Peyer's patch (tissue), 4 donors: Measurements from ENCODE around the gene MRPL4. TPM values are rescaled to one million over a fixed set of nuclear protein-coding genes. Genes with fewer than 3 reads are reported as not detected.
"Not testable (repeated sequence)": the region's sequence is repeated elsewhere in the genome, so short reads cannot be mapped to it uniquely, and the experiment has no call there.

ENCODE experiments used
- DNase-seq, 3 donors: peaks; one replicate each; pipeline ENCODE4 v3.0.0-alpha.2; 2017 to 2019
- H3K27ac ChIP-seq, 4 donors: fragments of 200-600 bp; sonication (generic); one replicate each; pipeline ENCODE4 v1.5.1; 2016 to 2019
- H3K27me3 ChIP-seq, 2 donors: fragments of 200-600 bp; sonication (generic); one replicate each; pipeline ENCODE4 v1.5.1; 2019
- H3K36me3 ChIP-seq, 3 donors: fragments of 200-600 bp; sonication (generic); one replicate each; pipeline ENCODE4 v1.5.1; 2016 to 2019
- H3K4me1 ChIP-seq, 4 donors: fragments of 200-600 bp; sonication (generic); one replicate each; pipeline ENCODE4 v1.5.1; 2016 to 2019
- H3K4me3 ChIP-seq, 4 donors: fragments of 200-600 bp; sonication (generic); 1 replicate in 3 of 4; 2 replicates in 1 of 4; pipeline ENCODE4 v1.5.1; 2016 to 2019; ENCODE audit warnings: mild to moderate bottlenecking in 1 of 4
- H3K9me3 ChIP-seq, 4 donors: fragments of 200-600 bp; sonication (generic); one replicate each; pipeline ENCODE4 v1.5.1; 2016 to 2019; ENCODE audit warnings: mild to moderate bottlenecking in 1 of 4
- CTCF ChIP-seq, 6 experiments: fragments of 450-650 bp in 4 of 6; fragments of 200-600 bp in 2 of 6; sonication (generic) in 1 of 6; IDR thresholded peaks; one replicate each; pipeline ENCODE4 v1.5.1; 2017 to 2019; ENCODE audit warnings: antibody characterized with exemption in 6 of 6, mild to moderate bottlenecking in 3 of 6, moderate library complexity in 1 of 6
- POLR2A ChIP-seq, 2 donors: fragments of 450-650 bp; IDR thresholded peaks; one replicate each; pipeline ENCODE4 v1.5.1; 2017; ENCODE audit warnings: antibody characterized with exemption in 2 of 2, mild to moderate bottlenecking in 2 of 2, moderate library complexity in 2 of 2
- total RNA-seq, 4 donors: library from RNA; depleted of rRNA; stranded (reverse); fragments of >200 nt; gene quantifications; one replicate each; pipeline ENCODE4 v1.1.0, GENCODE V29; 2016

Gene MRPL4
- total RNA-seq, 4 donors from 2014 or later = 43.8 to 49.6 (median 45.3) TPM

DNA sequence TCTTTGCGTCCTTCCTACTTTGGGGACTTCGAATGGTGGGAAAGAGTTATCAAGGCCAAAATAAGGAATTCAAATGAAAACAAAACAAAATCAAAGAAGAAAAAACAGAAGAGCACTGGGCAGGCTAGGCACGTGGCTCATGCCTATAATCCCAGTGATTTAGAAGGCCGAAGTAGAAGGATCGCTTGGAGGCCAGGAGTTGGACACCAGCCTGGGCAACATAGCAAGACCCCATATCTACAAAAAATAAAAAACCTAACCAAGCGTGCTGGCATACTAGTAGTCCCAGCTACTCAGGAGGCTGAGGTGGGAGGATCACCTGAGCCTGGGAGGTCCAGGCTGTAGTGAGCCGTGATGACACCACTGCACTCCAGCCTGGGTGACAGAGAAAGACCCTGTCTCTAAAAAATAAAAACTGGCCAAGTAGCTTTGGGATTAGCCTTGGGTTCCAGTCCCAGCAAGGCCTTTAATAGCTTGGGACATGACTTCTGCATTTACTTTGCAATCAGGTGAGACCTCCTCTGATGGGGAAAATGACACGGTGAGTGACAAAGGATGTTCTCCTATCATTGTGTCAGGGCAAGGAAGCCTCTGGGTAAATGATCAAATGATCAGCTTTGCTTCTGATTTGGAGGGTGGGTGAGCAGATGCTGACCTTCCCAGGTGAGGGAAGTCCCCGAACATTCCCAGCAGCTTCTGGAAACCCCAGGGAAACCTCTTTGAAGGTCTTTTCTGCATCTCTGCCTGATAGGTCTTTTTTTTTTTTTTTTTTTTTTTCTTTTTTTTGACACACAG lies 26.0 kb downstream of the MRPL4 start:
- no peak overlapping the region for H3K4me3 ChIP-seq
- no peaks in the 10 kb centered on the region for H3K27me3 ChIP-seq
- DNase-seq = no peak
- no peaks in the 10 kb centered on the region for H3K36me3 ChIP-seq
- TF ChIP-seq POLR2A (IDR thresholded peaks at IDR 0.05) (no peak), CTCF (IDR thresholded peaks at IDR 0.05) (no peak)
- no peak overlapping the region for H3K27ac ChIP-seq
- H3K9me3 ChIP-seq = no peaks in the 10 kb centered on the region
- peaks cover 0 to 3% (median 0%) of the 10 kb centered on the region in 4 donors for H3K4me1 ChIP-seq

GRCh38 chr19:10278935-10279334 lies 26.9 kb downstream of the MRPL4 start:
- no peaks in the 10 kb centered on the region for H3K27me3 ChIP-seq
- TF ChIP-seq CTCF (IDR thresholded peaks at IDR 0.05) (no peak), POLR2A (IDR thresholded peaks at IDR 0.05) (no peak)
- H3K36me3 ChIP-seq = peaks cover 0 to 4% (median 0%) of the 10 kb centered on the region in 3 donors
- no peak for DNase-seq
- H3K4me3 ChIP-seq = no peak overlapping the region
- no peak overlapping the region for H3K27ac ChIP-seq
- peaks cover 0 to 3% (median 0%) of the 10 kb centered on the region in 4 donors for H3K4me1 ChIP-seq
- H3K9me3 ChIP-seq = no peaks in the 10 kb centered on the region

DNA sequence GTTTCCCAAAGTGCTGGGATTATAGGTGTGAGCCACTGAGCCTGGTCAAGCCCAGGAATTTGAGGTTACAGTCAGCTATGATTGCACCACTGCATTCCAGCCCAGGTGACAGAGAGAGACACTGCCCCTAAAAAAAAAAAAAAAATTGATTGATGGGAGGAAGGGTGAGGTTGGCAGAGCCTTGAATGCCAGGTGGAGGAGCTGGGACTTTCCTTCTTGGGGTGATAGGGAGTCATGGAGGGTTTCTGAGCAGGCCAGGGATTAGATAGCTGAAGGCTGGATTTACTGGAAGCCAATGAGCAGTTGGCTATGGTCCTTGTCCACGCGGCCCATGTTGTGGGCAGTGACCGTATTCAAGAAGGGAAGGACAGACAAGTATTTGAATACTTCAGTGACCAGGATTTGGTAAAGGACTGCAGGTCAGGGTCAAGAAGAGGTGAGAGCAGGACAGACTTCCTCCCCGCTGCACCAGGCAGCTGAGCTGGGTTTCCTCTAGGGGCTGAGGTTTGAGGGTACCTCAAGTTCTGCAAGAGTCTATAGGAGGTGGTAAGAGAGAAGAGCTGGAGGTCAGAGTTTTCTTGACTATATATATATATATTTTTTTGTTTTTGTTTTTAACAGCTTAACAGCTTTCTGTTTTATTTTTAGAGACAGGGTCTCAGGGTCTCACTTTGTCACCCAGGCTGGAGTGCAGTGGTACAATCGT lies 27.9 kb downstream of the MRPL4 start:
- H3K36me3 ChIP-seq = peaks cover 0 to 13% (median 0%) of the 10 kb centered on the region in 3 donors

GRCh38 chr19:10282043-10282442 lies 30.0 kb downstream of the MRPL4 start:
- not testable (repeated sequence) for H3K4me3 ChIP-seq, H3K4me1 ChIP-seq, DNase-seq, H3K27me3 ChIP-seq, H3K9me3 ChIP-seq, H3K27ac ChIP-seq
- peaks cover 0 to 17% (median 0%) of the 10 kb centered on the region in 3 donors for H3K36me3 ChIP-seq

More for the DNA sequence above, 27.9 kb downstream of the MRPL4 start:
- no peak overlapping the region for H3K4me3 ChIP-seq
- peak in 1 of 3 donors; percentile 49 for DNase-seq
- peaks cover 0 to 3% (median 0%) of the 10 kb centered on the region in 4 donors for H3K4me1 ChIP-seq
- no peaks in the 10 kb centered on the region for H3K9me3 ChIP-seq
- no peak for TF ChIP-seq CTCF (IDR thresholded peaks at IDR 0.05)
- TF ChIP-seq POLR2A (IDR thresholded peaks at IDR 0.05) = no peak
- no peaks in the 10 kb centered on the region for H3K27me3 ChIP-seq
- peak overlapping the region in 1 of 4 donors; percentile 10 for H3K27ac ChIP-seq

DNA sequence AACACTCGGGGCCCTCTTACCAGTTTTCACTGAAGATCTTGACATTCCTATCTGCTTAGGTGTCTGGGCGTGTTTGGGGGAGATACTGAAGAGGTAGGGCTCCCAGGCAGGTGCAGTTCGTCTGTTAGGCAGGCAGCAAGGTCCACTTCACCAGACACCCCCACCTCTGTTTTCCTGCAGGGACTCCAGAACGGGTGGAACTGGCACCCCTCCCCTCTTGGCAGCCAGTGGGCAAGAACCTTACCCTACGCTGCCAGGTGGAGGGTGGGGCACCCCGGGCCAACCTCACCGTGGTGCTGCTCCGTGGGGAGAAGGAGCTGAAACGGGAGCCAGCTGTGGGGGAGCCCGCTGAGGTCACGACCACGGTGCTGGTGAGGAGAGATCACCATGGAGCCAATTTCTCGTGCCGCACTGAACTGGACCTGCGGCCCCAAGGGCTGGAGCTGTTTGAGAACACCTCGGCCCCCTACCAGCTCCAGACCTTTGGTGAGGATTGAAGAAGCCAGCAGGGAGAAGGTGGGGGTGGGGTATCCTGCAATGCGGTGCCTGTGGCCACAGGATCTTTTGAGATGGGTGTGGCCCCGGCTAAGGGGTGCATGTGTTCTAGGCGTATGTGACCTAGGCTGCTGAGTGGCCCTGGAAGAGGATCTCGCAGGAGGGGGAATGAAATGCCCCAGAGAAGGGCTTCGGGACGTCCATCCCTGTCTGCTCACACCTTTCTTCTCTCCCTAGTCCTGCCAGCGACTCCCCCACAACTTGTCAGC lies 31.5 kb downstream of the MRPL4 start:
- DNase-seq = no peak
- Histone ChIP-seq H3K27me3 (peaks cover 0 to 6% of the 10 kb centered on the region in 2 donors), H3K27ac (no peak overlapping the region), H3K9me3 (no peaks in the 10 kb centered on the region), H3K4me3 (no peak overlapping the region), H3K36me3 (peaks cover 0 to 17% (median 0%) of the 10 kb centered on the region in 3 donors), H3K4me1 (peaks cover 0 to 22% (median 21%) of the 10 kb centered on the region in 4 donors)
- TF ChIP-seq CTCF (IDR thresholded peaks at IDR 0.05) = no peak
- TF ChIP-seq POLR2A (IDR thresholded peaks at IDR 0.05) = no peak
